ENCODE results near the gene ANKRD31. TPM values are rescaled to one million over a fixed set of nuclear protein-coding genes. Genes with fewer than 3 reads are reported as not detected.

ANKRD31 gene
- total RNA-seq, 1 experiment from 2014 or later: not detected

- ATAC-seq (no peak), DNase-seq (ENCODE audit: low read depth, low spot score) (no peak)
- peaks cover 5% of the 10 kb centered on the region; the same call in 1 of the 2 replicates for H3K27me3 ChIP-seq (ENCODE audit: control insufficient read depth, insufficient read depth, low read length)
- H3K9me3 ChIP-seq (ENCODE audit: control insufficient read depth, insufficient read depth, low read depth, low read length): no peaks in the 10 kb centered on the region
- H3K27ac ChIP-seq (ENCODE audit: low read length): no peak overlapping the region
- no TSS peak for BruUV-seq (replicated peaks)
- no peaks in the 10 kb centered on the region for H3K36me3 ChIP-seq (ENCODE audit: control insufficient read depth, insufficient read depth, low read length)
- no peak for TF ChIP-seq TCF7L2 (IDR thresholded peaks at IDR 0.05; ENCODE audit: low read depth, low read length)
- no peak for TF ChIP-seq REST (IDR thresholded peaks at IDR 0.05; ENCODE audit: insufficient read depth in 1 of 2, low read depth in 2 of 2, low read length in 1 of 2)
- TF ChIP-seq CTCF (IDR thresholded peaks at IDR 0.05): no peak
- no peak for TF ChIP-seq SIN3A (IDR thresholded peaks at IDR 0.05; ENCODE audit: borderline replicate concordance, insufficient read depth, low read depth, low read length)
- no peak for TF ChIP-seq POLR2AphosphoS5 (IDR thresholded peaks at IDR 0.05; ENCODE audit: low read depth, low read length)
- H3K4me1 ChIP-seq (ENCODE audit: control insufficient read depth, insufficient read depth, low read length): no peaks in the 10 kb centered on the region
- in situ Hi-C loops (cut with HindIII; ENCODE audit: low pct_unique_long_range_greater_than_20kb, low sequenced_read_pairs): no loop called here
- ChIA-PET POLR2A (no interaction called here), CTCF (no interaction called here)
- intact Hi-C loops (cut with micrococcal nuclease; ENCODE audit: unreplicated experiment): no loop called here
- H3K4me3 ChIP-seq (ENCODE audit: low read depth in 2 of 2, low read length in 2 of 2): no peak overlapping the region
Observed at GRCh38 chr5:75020016-75020656, 216.5 kb downstream of the ANKRD31 start.

- no peaks in the 10 kb centered on the region for H3K9me3 ChIP-seq (ENCODE audit: control insufficient read depth, insufficient read depth, low read depth, low read length)
- in situ Hi-C loops (cut with HindIII; ENCODE audit: low pct_unique_long_range_greater_than_20kb, low sequenced_read_pairs) (no loop called here), intact Hi-C loops (cut with micrococcal nuclease; ENCODE audit: unreplicated experiment) (no loop called here)
- CTCF ChIA-PET: no interaction called here
- H3K36me3 ChIP-seq (ENCODE audit: control insufficient read depth, insufficient read depth, low read length): no peaks in the 10 kb centered on the region
- TF ChIP-seq REST (IDR thresholded peaks at IDR 0.05; ENCODE audit: insufficient read depth in 1 of 2, low read depth in 2 of 2, low read length in 1 of 2) (no peak), SIN3A (IDR thresholded peaks at IDR 0.05; ENCODE audit: borderline replicate concordance, insufficient read depth, low read depth, low read length) (no peak), TCF7L2 (IDR thresholded peaks at IDR 0.05; ENCODE audit: low read depth, low read length) (no peak), POLR2AphosphoS5 (IDR thresholded peaks at IDR 0.05; ENCODE audit: low read depth, low read length) (no peak)
- H3K4me3 ChIP-seq (ENCODE audit: low read depth in 2 of 2, low read length in 2 of 2): no peak overlapping the region
- POLR2A ChIA-PET: interaction anchor here (0.6 kb wide), 1 partner anchor 322 kb away, joined by 5 read pairs; no protein-coding TSS in a partner anchor
- no TSS peak for BruUV-seq (replicated peaks)
- no peak for ATAC-seq
- no peaks in the 10 kb centered on the region for H3K4me1 ChIP-seq (ENCODE audit: control insufficient read depth, insufficient read depth, low read length)
- no peak for DNase-seq (ENCODE audit: low read depth, low spot score)
- no peak overlapping the region for H3K27ac ChIP-seq (ENCODE audit: low read length)
- peaks cover 5% of the 10 kb centered on the region; the same call in 1 of the 2 replicates for H3K27me3 ChIP-seq (ENCODE audit: control insufficient read depth, insufficient read depth, low read length)
Observed at GRCh38 chr5:75018805-75019587, 217.7 kb downstream of the ANKRD31 start.

Other genes with a start within 250 kb of the ANKRD31 start
- gene GCNT4, start 184.3 kb downstream of the ANKRD31 start, total RNA-seq (2021; ENCODE audit: unreplicated experiment): 0.33 TPM
- 113 TPM for gene HMGCR, start 100.3 kb upstream of the ANKRD31 start, total RNA-seq (2021; ENCODE audit: unreplicated experiment)

Data from Panc1 (cell line).